Tibial nerve (tissue), 4 donors: ENCODE measurements around the gene GGACT. TPM values are rescaled to one million over a fixed set of nuclear protein-coding genes. Genes with fewer than 3 reads are reported as not detected.

ENCODE experiments used
- DNase-seq, 2 donors: peaks; one replicate each; pipeline ENCODE4 v3.0.0-alpha.2; 2019; ENCODE audit warnings: low spot score in 2 of 2
- H3K27ac ChIP-seq, 4 donors: fragments of 200-600 bp; sonication (generic) in 3 of 4; one replicate each; pipeline ENCODE4 v1.5.1; 2017 to 2019; ENCODE audit warnings: mild to moderate bottlenecking in 1 of 4
- H3K27me3 ChIP-seq, 2 donors: fragments of 200-600 bp; sonication (generic) in 1 of 2; one replicate each; pipeline versions ENCODE4 v1.5.1 to v1.6.0; 2017 to 2019
- H3K36me3 ChIP-seq, 3 donors: fragments of 200-600 bp; sonication (generic); one replicate each; pipeline ENCODE4 v1.5.1; 2018 to 2019
- H3K4me1 ChIP-seq, 4 donors: fragments of 200-600 bp; sonication (generic) in 3 of 4; one replicate each; pipeline ENCODE4 v1.5.1; 2017 to 2019
- H3K4me3 ChIP-seq, 4 donors: fragments of 200-600 bp; sonication (generic) in 3 of 4; one replicate each; pipeline ENCODE4 v1.5.1; 2017 to 2019; ENCODE audit warnings: mild to moderate bottlenecking in 1 of 4, moderate library complexity in 1 of 4
- H3K9me3 ChIP-seq, 4 donors: fragments of 200-600 bp; sonication (generic) in 3 of 4; one replicate each; pipeline ENCODE4 v1.5.1; 2017 to 2019
- EP300 ChIP-seq, 2 donors: sonication (generic); formaldehyde crosslinking; IDR thresholded peaks; one replicate each; pipeline ENCODE4 v1.6.1; 2017; ENCODE audit warnings: antibody characterized with exemption in 2 of 2, mild to moderate bottlenecking in 1 of 2
- POLR2A ChIP-seq, 2 donors: fragments of 450-650 bp; IDR thresholded peaks; one replicate each; pipeline ENCODE4 v1.6.1; 2017; ENCODE audit warnings: antibody characterized with exemption in 2 of 2, mild to moderate bottlenecking in 2 of 2, moderate library complexity in 2 of 2
- WGBS, 2 donors: methylation state at CpG; one replicate each; pipeline ENCODE4 v1.1.5; 2018; 5-methylcytosine and 5-hydroxymethylcytosine counted together
- total RNA-seq, 4 donors: library from RNA; depleted of rRNA; stranded (reverse); fragments of >200 nt; gene quantifications; one replicate each; pipeline ENCODE4 v1.1.0, GENCODE V29; 2016
- TF ChIP-seq, protein P1 (sequence below), 5 experiments: fragments of 200-600 bp in 3 of 5; fragments of 450-650 bp in 2 of 5; sonication (generic) in 3 of 5; IDR thresholded peaks; one replicate each; pipeline ENCODE4 v1.5.1; 2016 to 2019; ENCODE audit warnings: antibody characterized with exemption in 5 of 5, mild to moderate bottlenecking in 3 of 5, moderate library complexity in 2 of 5

The GGACT gene
- total RNA-seq, 4 donors from 2014 or later: 2.4 to 5.2 (median 3.9) TPM

DNA sequence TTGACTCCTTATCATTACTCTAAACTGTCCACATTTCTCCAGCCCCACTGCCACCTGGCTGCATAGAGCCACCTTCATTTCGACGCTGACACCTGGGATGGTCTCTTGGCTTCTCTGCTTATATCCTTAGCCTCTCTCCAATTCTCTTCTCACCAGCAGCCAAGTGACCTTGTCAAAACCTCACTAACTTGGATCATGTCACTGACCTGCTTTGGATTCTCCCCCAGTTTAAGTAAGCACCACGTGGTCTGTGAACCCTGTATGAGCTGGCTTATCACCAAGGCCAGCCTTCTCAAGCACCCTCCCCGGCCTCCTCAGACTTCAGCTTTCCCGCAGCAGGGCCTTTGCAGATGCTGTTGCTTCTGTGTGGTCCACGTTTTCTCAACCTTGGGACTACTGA is 12.3 kb upstream of the GGACT start:
- H3K27me3 ChIP-seq: no peaks in the 10 kb centered on the region
- no peak overlapping the region for H3K4me3 ChIP-seq
- no peak for TF ChIP-seq POLR2A (IDR thresholded peaks at IDR 0.05)
- TF ChIP-seq, protein P1, sequence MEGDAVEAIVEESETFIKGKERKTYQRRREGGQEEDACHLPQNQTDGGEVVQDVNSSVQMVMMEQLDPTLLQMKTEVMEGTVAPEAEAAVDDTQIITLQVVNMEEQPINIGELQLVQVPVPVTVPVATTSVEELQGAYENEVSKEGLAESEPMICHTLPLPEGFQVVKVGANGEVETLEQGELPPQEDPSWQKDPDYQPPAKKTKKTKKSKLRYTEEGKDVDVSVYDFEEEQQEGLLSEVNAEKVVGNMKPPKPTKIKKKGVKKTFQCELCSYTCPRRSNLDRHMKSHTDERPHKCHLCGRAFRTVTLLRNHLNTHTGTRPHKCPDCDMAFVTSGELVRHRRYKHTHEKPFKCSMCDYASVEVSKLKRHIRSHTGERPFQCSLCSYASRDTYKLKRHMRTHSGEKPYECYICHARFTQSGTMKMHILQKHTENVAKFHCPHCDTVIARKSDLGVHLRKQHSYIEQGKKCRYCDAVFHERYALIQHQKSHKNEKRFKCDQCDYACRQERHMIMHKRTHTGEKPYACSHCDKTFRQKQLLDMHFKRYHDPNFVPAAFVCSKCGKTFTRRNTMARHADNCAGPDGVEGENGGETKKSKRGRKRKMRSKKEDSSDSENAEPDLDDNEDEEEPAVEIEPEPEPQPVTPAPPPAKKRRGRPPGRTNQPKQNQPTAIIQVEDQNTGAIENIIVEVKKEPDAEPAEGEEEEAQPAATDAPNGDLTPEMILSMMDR (IDR thresholded peaks at IDR 0.05): no peak
- TF ChIP-seq EP300 (IDR thresholded peaks at IDR 0.05): no peak
- no peaks in the 10 kb centered on the region for H3K9me3 ChIP-seq
- H3K4me1 ChIP-seq: peaks cover 0 to 12% (median 0%) of the 10 kb centered on the region in 4 donors
- no peak for DNase-seq
- 62 to 69% methylated on average over 6 of the region's 6 CpGs for WGBS, 2 donors
- H3K36me3 ChIP-seq: peaks cover 0 to 4% (median 0%) of the 10 kb centered on the region in 3 donors
- H3K27ac ChIP-seq: no peak overlapping the region

DNA sequence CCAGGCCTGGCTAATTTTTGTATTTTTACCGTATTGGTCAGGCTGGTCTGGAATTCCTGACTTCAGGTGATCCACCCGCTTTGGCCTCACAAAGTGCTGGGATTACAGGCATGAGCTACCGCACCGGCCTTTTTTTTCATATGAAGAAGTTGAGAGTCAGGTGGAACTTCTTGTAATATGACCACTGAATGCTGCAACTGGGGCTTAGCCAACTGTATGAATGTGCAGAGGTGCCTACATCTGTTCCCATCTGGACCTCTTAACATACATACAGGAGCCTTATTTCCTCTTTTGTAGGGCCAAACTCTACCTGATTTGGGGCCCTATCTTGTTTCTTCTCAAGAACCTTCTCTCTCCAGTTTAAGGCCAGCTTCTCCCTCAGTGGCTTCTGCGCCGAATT is 11.9 kb upstream of the GGACT start:
- Histone ChIP-seq H3K27me3 (no peaks in the 10 kb centered on the region), H3K4me3 (no peak overlapping the region), H3K36me3 (peaks cover 0 to 4% (median 0%) of the 10 kb centered on the region in 3 donors), H3K27ac (no peak overlapping the region), H3K9me3 (no peaks in the 10 kb centered on the region), H3K4me1 (peaks cover 0 to 12% (median 0%) of the 10 kb centered on the region in 4 donors)
- 95 to 97% methylated on average over 6 of the region's 6 CpGs for WGBS, 2 donors
- TF ChIP-seq EP300 (IDR thresholded peaks at IDR 0.05) (no peak), POLR2A (IDR thresholded peaks at IDR 0.05) (no peak)
- TF ChIP-seq, protein P1 (IDR thresholded peaks at IDR 0.05): no peak
- no peak for DNase-seq

DNA sequence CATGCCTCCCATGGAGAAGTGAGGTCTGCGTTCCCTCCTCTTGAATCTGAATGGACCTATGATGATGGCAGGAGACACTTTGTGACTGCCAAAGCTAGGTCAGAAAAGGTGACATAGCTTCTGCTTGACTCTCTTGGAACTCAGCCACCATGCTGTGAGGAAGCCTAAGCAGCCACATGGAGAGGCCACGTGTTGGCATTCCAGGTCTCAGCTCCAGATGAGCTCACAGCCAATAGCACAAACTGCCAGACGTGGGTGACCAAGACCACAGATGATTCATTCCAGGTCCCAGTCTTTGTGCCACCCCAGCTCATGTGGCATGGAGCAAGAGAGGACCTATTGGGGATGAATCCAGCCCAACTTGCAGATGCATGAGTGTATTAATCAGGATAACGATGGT is 8.7 kb upstream of the GGACT start:
- TF ChIP-seq EP300 (IDR thresholded peaks at IDR 0.05): no peak
- TF ChIP-seq, protein P1 (IDR thresholded peaks at IDR 0.05): no peak
- no peak for TF ChIP-seq POLR2A (IDR thresholded peaks at IDR 0.05)
- Histone ChIP-seq H3K4me1 (peaks cover 0 to under 1% (median 0%) of the 10 kb centered on the region in 4 donors), H3K27me3 (no peaks in the 10 kb centered on the region), H3K36me3 (no peaks in the 10 kb centered on the region), H3K4me3 (no peak overlapping the region), H3K27ac (no peak overlapping the region), H3K9me3 (no peaks in the 10 kb centered on the region)
- DNase-seq: no peak
- WGBS, 2 donors: 86 to 93% methylated on average over 4 of the region's 4 CpGs

DNA sequence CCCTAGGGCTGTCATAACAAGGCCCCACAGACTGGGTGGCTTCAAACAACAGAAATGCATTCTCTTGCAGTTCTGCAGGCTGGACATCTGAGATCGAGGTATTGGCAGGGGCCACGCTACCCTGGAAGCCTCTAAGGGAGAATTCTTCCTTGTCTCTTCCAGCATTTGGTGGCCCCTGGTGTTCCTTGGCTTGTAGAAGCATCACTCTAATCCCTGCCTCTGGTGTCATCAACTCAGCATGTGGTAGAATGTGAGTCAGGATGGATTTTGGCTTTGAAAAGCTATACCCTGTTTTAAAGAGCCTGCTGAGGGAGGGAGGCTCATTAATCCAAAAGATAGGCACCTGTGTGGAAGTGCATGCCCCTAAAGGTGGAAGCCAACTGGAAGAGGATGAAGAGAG is 7.9 kb upstream of the GGACT start:
- no peak overlapping the region for H3K4me3 ChIP-seq
- no peak overlapping the region for H3K27ac ChIP-seq
- TF ChIP-seq POLR2A (IDR thresholded peaks at IDR 0.05) (no peak), EP300 (IDR thresholded peaks at IDR 0.05) (no peak)
- TF ChIP-seq, protein P1 (IDR thresholded peaks at IDR 0.05): no peak
- no peak for DNase-seq
- WGBS, 2 donors: 89 to 100% methylated on average over 2 of the region's 2 CpGs
- no peaks in the 10 kb centered on the region for H3K9me3 ChIP-seq
- no peaks in the 10 kb centered on the region for H3K36me3 ChIP-seq
- no peaks in the 10 kb centered on the region for H3K4me1 ChIP-seq
- no peaks in the 10 kb centered on the region for H3K27me3 ChIP-seq

DNA sequence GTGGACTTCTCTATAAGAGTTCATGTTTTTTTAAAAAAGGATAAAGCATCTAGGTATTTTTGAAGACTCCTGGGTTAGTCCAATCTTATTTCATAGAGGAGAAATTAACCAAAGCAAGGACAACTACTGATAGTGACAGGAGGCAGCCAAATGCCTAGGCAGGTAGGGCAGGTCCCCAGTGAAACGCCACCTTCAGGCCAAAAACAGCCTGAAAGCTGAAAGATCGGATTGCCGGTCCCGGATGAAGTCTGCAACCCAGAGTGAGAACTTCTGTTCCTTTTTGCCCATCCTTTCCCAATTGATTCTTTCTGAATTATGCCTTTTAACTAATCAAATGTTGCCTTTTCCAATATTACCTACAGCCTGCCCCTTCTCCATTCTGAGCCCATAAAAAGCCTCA is 6.1 kb upstream of the GGACT start:
- no peaks in the 10 kb centered on the region for H3K27me3 ChIP-seq
- 83 to 84% methylated on average over 4 of the region's 4 CpGs for WGBS, 2 donors
- H3K4me3 ChIP-seq: no peak overlapping the region
- no peak overlapping the region for H3K27ac ChIP-seq
- DNase-seq: no peak
- H3K4me1 ChIP-seq: no peaks in the 10 kb centered on the region
- H3K36me3 ChIP-seq: no peaks in the 10 kb centered on the region
- no peaks in the 10 kb centered on the region for H3K9me3 ChIP-seq
- TF ChIP-seq POLR2A (IDR thresholded peaks at IDR 0.05) (no peak), EP300 (IDR thresholded peaks at IDR 0.05) (no peak)
- TF ChIP-seq, protein P1 (IDR thresholded peaks at IDR 0.05): no peak
